ENCODE results near the gene CLEC2L. TPM values are rescaled to one million over a fixed set of nuclear protein-coding genes. Genes with fewer than 3 reads are reported as not detected.

CLEC2L gene
- total and polyA plus RNA-seq, 2 donors (not counting 1 experiment from before 2014, with no cell fraction given), result not detected

GRCh38 chr7:139532636-139533155 is 9.2 kb downstream of the CLEC2L start:
- Histone ChIP-seq H3K27ac (ENCODE audit: insufficient read depth, low read length) (no peak overlapping the region), H3K4me1 (ENCODE audit: control insufficient read depth, extremely low read depth, insufficient read depth, low read length) (no peaks in the 10 kb centered on the region), H3K27me3 (ENCODE audit: control insufficient read depth, insufficient read depth, low read length) (peaks cover 10% of the 10 kb centered on the region), H3K4me3 (replicated peaks in 1 of 4; ENCODE audit: control extremely low read depth in 1 of 4, insufficient read depth in 1 of 4, low read depth in 3 of 4, low read length in 4 of 4) (no peak overlapping the region), H3K79me2 (ENCODE audit: control insufficient read depth, insufficient read depth, low read length) (no peaks in the 10 kb centered on the region), H4K20me1 (ENCODE audit: control insufficient read depth, extremely low read depth, insufficient read depth, low read length) (no peaks in the 10 kb centered on the region), H3K36me3 (ENCODE audit: control insufficient read depth, insufficient read depth, low read length) (no peaks in the 10 kb centered on the region), H3K4me2 (ENCODE audit: extremely low read depth, insufficient read depth, low read length) (no peak overlapping the region), H2AFZ (ENCODE audit: low read length) (no peak overlapping the region), H3K9ac (ENCODE audit: insufficient read depth, low read length) (no peak overlapping the region), H3K9me3 (ENCODE audit: control insufficient read depth, insufficient read depth, low read depth, low read length) (no peaks in the 10 kb centered on the region)
- DNase-seq (ENCODE audit: low read depth in 2 of 2), result no peak
- TF ChIP-seq EZH2 (IDR thresholded peaks at IDR 0.05; ENCODE audit: low read length, missing control alignments) (no peak), CTCF (conservative IDR thresholded peaks at IDR 0.05 in 1 of 2, IDR thresholded peaks at IDR 0.05 in 1 of 2; ENCODE audit: low read depth in 1 of 2, low read length in 2 of 2) (no peak)

- Histone ChIP-seq H3K4me1 (ENCODE audit: control insufficient read depth, extremely low read depth, insufficient read depth, low read length) (no peaks in the 10 kb centered on the region), H3K4me2 (ENCODE audit: extremely low read depth, insufficient read depth, low read length) (no peak overlapping the region), H3K36me3 (ENCODE audit: control insufficient read depth, insufficient read depth, low read length) (no peaks in the 10 kb centered on the region), H3K79me2 (ENCODE audit: control insufficient read depth, insufficient read depth, low read length) (no peaks in the 10 kb centered on the region), H3K9ac (ENCODE audit: insufficient read depth, low read length) (no peak overlapping the region), H2AFZ (ENCODE audit: low read length) (no peak overlapping the region), H3K27ac (ENCODE audit: insufficient read depth, low read length) (no peak overlapping the region), H3K4me3 (replicated peaks in 1 of 4; ENCODE audit: control extremely low read depth in 1 of 4, insufficient read depth in 1 of 4, low read depth in 3 of 4, low read length in 4 of 4) (no peak overlapping the region), H3K9me3 (ENCODE audit: control insufficient read depth, insufficient read depth, low read depth, low read length) (no peaks in the 10 kb centered on the region), H3K27me3 (ENCODE audit: control insufficient read depth, insufficient read depth, low read length) (peaks cover 10% of the 10 kb centered on the region), H4K20me1 (ENCODE audit: control insufficient read depth, extremely low read depth, insufficient read depth, low read length) (no peaks in the 10 kb centered on the region)
- DNase-seq (ENCODE audit: low read depth in 2 of 2), result no peak
- no peak for TF ChIP-seq CTCF (conservative IDR thresholded peaks at IDR 0.05 in 1 of 2, IDR thresholded peaks at IDR 0.05 in 1 of 2; ENCODE audit: low read depth in 1 of 2, low read length in 2 of 2)
- no peak for TF ChIP-seq EZH2 (IDR thresholded peaks at IDR 0.05; ENCODE audit: low read length, missing control alignments)
These were observed 10.6 kb downstream of the CLEC2L start for GRCh38 chr7:139534096-139534495.

- no peaks in the 10 kb centered on the region for H3K79me2 ChIP-seq (ENCODE audit: control insufficient read depth, insufficient read depth, low read length)
- no peaks in the 10 kb centered on the region for H3K36me3 ChIP-seq (ENCODE audit: control insufficient read depth, insufficient read depth, low read length)
- no peak overlapping the region for H3K9ac ChIP-seq (ENCODE audit: insufficient read depth, low read length)
- no peaks in the 10 kb centered on the region for H3K9me3 ChIP-seq (ENCODE audit: control insufficient read depth, insufficient read depth, low read depth, low read length)
- H3K27me3 ChIP-seq (ENCODE audit: control insufficient read depth, insufficient read depth, low read length), result peaks cover 10% of the 10 kb centered on the region
- no peak overlapping the region for H3K27ac ChIP-seq (ENCODE audit: insufficient read depth, low read length)
- no peak overlapping the region for H3K4me2 ChIP-seq (ENCODE audit: extremely low read depth, insufficient read depth, low read length)
- H2AFZ ChIP-seq (ENCODE audit: low read length), result no peak overlapping the region
- DNase-seq (ENCODE audit: low read depth in 2 of 2), result no peak
- no peaks in the 10 kb centered on the region for H3K4me1 ChIP-seq (ENCODE audit: control insufficient read depth, extremely low read depth, insufficient read depth, low read length)
- no peaks in the 10 kb centered on the region for H4K20me1 ChIP-seq (ENCODE audit: control insufficient read depth, extremely low read depth, insufficient read depth, low read length)
- no peak for TF ChIP-seq CTCF (conservative IDR thresholded peaks at IDR 0.05 in 1 of 2, IDR thresholded peaks at IDR 0.05 in 1 of 2; ENCODE audit: low read depth in 1 of 2, low read length in 2 of 2)
- TF ChIP-seq EZH2 (IDR thresholded peaks at IDR 0.05; ENCODE audit: low read length, missing control alignments), result no peak
- no peak overlapping the region for H3K4me3 ChIP-seq (replicated peaks in 1 of 4; ENCODE audit: control extremely low read depth in 1 of 4, insufficient read depth in 1 of 4, low read depth in 3 of 4, low read length in 4 of 4)
These were observed 11.6 kb downstream of the CLEC2L start for GRCh38 chr7:139534966-139535651.
